NCI-H1436 treated with DMSO at 0.1 percent for 48 hours (cell line): Measurements from ENCODE around the gene ITSN1.

Experiments used
- DNase-seq: peaks from one replicate; lab custom pipeline; 2025; lab: John Stamatoyannopoulos, UW

ITSN1 gene

DNA sequence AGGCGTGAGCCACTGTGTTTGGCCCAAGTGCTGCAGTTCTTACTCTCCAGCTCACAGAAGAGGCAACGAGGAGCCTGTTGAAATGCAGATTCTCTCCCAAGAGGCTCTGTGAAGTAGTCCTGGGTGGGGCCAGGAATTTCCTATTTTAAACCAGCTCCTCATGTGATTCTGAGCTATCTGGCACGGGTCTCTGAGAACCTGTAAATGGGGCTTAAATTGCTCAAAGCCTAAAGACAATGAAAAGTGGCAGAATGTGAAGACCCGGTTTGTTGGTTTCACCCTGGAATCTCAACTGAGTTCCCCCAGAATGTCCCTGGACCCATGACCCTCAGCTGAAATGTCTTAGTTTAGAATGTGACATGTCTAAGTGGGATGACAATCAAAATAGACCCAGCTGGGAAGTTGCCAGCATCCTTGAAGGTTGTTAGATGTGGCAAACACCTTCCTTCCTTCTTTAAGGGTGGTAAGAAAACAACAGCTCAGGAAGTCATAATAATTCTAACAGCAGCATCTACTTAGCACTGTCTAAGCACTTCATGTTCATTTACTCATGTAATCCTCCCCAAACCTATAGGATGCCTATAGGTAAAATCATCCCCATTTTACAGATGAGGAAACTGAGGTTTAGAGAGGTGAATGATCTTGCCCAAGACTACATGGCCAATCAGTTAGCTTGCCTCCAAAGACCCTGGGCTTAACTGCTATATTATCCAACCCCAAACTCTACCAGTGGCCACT, 294.2 kb downstream of the ITSN1 start:
- no peak for DNase-seq

DNA sequence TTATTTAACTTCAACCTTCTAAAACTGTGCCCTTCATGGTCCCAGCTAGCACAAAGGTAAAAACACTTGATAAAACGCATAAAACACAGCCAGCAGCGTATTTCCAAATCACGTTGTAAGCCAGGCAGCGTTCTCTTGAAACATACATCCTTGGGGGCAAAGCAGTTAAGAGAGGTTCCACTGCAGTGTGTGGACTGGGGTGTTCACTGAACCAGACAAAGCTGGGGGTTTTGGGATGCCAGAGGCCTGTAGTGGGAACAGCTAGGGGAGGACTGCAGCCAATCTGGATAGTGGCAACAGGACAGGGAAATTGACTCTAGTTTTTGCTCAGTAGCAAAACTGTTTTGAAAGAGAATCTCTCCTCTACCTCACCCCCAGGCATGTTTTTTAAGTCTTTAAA, 294.8 kb downstream of the ITSN1 start:
- no peak for DNase-seq

DNA sequence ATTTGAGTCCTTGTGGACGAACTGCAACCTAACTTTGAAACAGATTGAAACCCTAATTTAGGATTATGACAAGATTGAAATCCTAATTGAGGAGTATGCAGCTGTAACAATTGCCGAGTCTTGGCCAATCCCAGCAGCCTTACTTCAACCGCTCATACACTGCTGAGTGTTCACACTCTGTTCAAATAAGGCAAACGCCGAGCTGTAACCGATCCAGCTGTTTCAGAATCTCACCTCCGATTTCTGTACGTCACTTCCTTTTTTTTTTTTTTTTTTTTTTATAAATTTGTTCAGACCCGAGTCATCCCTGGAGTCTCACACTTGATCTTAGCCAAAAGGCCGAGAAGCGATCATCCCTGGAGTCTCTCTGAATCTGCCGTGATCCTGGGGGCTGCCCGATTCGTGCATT, 295.6 kb downstream of the ITSN1 start:
- no peak for DNase-seq

DNA sequence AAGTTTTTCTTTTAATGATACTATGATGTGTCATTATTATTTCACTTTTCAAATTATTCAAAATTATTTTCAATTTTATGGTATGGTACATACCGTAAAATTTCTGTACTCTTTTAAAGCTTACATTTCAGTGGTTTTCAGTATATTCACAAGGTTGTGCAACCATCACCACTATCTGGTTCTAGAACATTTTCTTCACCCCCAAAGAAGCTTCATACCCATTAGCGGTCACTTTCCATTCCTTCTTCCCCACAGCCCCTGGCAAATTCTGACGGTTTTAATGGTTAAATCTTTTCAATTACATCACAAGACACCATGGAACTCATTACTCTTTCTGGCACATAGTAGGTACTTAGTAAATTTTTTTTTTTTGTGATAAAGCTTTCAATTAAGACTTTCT, 296.1 kb downstream of the ITSN1 start:
- no peak for DNase-seq

DNA sequence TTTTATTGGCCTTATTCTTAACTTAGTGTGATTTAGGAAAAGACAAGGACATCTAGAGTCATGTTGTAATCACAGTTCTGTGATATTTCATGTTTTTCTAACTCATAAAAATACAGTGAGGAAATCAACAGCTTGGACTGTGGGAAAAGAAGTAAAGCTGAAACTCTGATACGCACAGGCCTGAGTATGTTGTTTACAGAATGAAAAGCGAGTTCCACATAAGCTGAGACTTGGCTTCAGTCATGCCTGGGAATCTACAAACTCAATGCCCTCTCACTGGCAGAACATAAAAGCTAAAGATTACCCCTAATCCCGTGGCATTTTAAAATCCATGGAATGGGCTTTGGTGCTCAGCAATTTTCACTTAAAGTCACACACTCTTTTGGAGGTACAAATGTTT, 296.9 kb downstream of the ITSN1 start:
- no peak for DNase-seq

DNA sequence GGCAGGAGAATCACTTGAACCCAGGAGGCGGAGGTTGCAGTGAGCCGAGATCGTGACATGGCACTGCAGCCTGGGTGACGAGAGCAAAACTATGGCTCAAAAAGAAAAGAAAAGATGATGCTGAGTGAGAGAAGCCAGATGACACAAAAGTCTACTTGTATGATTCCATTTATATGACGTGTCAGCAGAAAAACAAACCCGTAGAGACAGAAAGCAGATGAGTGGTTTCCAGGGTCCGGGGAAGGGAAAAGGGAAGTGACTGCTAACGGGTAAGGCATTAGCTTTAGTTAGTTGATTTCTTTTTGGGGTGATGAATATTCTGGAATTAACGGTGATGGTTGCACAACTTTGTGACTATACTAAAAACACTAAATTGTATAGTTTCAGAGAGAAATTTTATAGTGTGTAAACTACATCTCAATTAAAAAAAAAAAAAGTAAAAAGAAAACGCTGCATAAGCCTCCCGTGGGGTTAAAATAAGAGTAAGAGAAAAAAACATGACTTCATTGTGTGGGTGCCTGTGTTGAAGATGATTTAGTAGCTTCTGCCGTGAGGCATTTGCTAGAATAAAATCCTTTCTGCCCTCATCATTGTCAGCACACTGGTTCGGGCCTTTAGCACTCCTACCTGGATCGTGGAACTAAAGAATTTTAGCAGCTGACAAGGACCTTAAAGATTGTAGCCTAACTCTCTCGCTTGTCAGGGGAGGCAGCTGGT, 298.0 kb downstream of the ITSN1 start:
- no peak for DNase-seq

DNA sequence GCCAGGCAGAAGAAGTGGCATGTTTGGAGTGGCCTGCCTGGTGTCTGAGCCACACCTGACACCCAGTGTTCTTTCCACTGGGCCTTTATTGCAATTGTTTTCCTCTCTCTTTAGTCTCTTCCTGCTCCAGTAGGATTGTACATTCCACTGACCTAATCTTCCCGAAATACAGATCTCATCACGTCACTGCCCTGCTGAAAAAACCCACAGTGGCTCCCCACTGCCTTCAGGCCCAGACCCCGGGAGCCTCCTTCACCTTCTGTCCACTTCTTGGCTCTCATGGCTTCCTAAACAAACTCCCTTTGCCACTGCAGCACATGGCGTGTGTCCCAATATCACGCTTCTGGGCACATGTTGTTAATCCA, 298.6 kb downstream of the ITSN1 start:
- no peak for DNase-seq

DNA sequence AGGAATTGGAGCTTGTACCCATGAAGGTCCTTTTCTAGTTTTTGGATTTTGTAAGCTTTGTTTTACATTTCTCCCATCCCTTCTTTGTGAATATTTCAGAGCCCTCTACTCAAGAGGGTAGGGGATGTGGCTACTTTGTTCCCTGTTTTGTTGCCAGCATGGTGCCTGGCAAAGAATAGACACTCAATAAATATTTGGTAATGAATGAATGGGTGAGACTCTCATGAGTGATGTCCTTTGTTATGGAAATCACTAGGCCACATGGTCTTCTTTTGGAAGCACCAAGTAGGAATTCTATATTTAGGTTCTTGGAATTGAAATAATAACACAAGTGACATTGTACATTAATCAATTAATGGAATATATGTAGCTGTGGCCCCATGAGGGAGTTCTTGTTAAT, 300.1 kb downstream of the ITSN1 start:
- no peak for DNase-seq

DNA sequence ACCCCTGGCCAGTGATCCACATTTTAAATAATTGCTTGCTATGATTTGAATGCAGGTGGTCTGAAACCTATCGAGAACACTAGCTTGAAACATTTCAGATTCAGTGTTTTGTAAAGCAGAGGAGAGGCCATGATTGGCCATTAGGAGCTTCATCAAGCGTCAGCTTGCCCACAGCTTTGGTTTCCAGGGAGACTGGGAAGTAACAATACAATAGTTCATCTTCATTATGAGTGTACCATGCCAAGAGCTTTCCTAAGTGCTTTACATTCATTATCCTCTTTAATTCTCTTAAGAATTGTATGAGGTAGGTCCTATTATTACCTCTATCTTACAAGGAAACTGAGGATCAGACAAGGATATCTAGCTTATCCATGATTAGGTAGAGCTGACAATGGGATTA, 301.0 kb downstream of the ITSN1 start:
- DNase-seq, result peak; percentile 26

DNA sequence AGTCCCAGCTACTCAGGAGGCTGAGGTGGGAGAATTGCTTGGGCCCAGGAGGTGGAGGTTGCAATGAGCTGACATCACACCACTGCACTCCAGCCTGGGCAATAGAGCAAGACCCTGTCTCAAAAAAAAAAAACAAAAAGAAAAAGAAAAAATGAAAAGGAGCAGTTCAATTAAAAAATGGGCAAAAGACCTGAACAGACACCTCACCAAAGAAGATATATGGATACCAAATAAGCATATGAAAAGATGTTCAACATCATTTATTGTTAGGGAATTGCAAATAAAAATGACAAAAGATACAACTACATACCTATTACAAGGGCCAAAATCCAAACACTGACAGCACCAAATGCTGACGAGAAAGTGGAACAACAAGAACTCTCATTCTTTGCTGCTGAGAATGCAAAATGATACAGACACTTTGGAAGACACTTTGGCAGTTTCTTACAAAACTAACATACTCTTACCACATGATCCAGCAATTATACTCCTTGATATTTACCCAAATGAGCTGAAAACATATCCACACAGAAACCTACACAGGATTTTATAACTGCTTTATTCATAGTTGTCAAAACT, 302.0 kb downstream of the ITSN1 start:
- DNase-seq, result no peak

DNA sequence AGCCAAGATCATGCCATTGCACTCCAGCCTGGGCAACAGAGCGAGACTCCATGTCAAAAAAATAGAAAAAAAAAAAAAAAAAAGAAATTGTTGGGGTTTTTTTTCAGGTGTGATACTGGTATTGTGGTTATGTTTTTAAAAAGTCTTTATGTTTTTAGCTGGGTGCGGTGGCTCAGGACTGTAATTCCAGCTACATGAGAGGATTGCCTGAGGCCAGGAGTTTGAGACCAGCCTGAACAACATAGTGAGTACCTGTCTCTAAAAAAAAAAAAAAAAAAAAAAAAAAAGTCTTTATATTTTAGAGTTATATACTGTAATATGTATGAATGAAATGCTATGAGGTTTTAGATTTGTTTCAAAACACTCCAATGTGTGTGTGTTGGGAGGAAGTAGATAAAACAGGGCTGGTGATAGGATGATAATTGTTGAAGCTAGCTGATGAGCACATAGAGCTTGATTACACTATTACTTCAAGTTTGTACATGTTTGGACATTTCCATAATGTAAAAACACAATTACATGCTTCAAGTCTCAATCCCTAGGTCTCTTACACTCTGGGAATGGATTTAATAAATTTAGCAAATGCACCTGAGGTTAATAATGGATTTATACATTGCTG, 303.5 kb downstream of the ITSN1 start:
- DNase-seq, result no peak

DNA sequence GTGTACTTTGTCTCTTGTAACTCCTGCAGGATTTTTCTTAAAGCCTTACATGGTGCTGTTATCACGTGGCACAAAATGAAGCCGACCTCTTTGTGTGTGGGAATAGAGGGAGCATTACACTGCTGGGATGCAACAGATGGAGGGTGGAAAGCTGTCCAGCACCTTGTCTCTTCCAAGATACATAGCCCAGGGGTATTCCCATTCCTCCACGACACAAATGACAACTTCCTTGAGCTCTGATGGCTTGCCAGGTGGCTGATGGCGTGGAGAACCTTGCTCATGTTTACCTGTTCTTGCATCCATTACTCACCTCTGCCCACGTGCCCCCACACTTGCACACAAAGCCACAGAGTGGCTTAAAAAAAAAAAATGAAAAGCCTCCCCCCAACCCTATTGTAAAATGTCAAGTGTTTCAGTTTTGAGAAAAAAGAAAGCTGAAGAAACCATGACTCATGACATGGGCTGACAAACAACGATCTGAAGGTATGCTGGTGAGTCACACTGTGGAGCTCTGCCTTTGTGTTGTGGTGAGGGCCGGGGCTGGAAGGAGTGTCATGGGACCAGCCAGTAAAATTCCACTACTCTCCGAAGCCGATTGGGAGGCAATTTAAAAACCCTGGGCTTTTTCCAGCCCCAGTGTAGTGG, 305.3 kb downstream of the ITSN1 start:
- peak; percentile 19 for DNase-seq

DNA sequence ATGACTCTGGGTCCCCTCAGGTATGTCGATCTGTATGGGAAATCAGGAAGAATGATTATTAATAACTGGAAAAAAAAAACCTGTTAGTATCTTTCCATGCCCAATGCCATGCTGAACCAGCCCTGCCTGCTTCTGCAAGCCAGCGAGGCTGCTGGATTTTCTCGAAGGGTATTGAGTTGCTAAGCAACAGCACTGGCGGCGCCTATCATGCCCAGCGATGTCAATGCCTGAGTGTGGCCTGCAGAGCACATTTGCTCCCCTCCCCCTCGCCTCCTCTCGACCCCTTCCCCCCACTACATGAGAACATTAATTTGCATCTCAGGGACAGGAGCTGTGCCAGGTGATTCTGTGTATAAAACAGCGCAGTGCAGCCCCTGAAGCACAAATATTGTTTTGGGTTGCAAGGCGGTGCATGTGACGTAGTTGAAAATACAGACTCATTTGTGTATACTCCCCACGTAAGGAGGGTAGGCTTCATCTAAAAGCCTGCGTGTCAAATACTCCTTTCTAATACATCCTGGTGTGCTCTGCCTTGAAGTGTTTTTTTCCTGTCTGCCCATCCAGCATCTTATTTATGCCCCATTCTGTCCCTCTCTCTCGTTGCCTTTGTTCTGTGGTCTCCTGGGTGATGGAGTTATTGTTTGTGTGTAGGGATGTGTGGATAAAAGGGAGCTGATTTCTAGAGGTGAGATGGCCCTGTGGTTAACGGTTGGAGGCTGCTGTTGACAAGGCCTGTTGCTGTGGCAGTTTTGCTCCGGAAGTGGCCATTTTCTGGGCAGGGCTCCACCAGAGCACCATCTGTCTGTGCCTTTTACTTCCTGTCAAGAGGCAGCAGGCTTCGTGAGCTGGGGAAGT, 306.0 kb downstream of the ITSN1 start:
- peak; percentile 59 for DNase-seq

DNA sequence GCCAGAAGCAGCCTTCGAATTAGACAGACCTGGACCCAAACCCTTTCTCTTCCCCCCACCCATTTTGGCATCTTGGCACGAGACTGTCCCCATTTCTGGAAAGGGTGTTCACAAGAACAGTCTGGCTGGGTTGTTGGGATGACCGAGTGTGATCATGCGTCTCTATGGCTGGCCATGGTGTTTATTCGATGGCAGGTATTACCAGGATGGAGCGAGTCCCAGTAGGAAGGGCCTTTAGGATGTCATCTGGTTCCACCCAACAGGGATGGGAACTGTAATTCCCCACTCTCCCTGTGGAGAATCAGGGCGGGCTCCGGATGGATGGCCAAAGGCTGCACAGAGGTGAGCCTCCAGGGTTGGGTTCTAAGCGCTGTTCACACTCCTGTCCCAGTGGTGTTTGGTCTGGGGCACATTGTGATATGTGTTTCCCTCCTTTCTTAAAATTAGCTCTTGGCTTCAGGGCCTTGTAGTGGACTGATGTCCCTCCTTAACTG, 306.7 kb downstream of the ITSN1 start:
- DNase-seq, result no peak
